GM12878 (cell line): ENCODE results near the gene RALGAPA1. TPM values are rescaled to one million over a fixed set of nuclear protein-coding genes. Genes with fewer than 3 reads are reported as not detected.

Source experiments
- ATAC-seq: fragments of 200-7000 bp; cut with Tn5 transposase; 3 replicates; pipeline ENCODE4 v1.9.1; 2020; ENCODE audit warnings: mild to moderate bottlenecking, moderate library complexity
- BruUV-seq: library from RNA; stranded (reverse); fragments of 400-500 nt; replicated peaks from 2 replicates; lab custom pipeline; 2021; lab: Mats Ljungman, UMichigan
- CTCF ChIA-PET: fragments of 300-600 bp; sonication (Branson Sonifier 250); formaldehyde crosslinking; extraction: SDS; loops from one replicate; lab custom pipeline; 2021; ENCODE audit warnings: inconsistent platforms; lab: Yijun Ruan, JAX
- POLR2A ChIA-PET: fragments of 350-600 bp; formaldehyde crosslinking; extraction: SDS; loops from one replicate; lab custom pipeline; 2021; ENCODE audit warnings: inconsistent platforms; lab: Charles Lee
- RAD21 ChIA-PET: fragments of 300-600 bp; sonication (Branson Sonifier 250); formaldehyde crosslinking; loops from one replicate; lab custom pipeline; 2023; ENCODE audit warnings: antibody characterized with exemption; ENCODE audit not compliant: unreplicated experiment; lab: Charles Lee
- SMC1A ChIA-PET: fragments of 300-600 bp; sonication (Branson Sonifier 250); formaldehyde crosslinking; loops from one replicate; lab custom pipeline; 2023; ENCODE audit not compliant: unreplicated experiment, uncharacterized antibody; lab: Charles Lee
- DNase-seq: peaks from one replicate; pipeline ENCODE4 v3.0.0-alpha.2; 2011; ENCODE audit warnings: low read depth, low spot score
- FAIRE-seq: peaks from 3 replicates; lab custom pipeline; 2011; peaks lifted over from hg19 to GRCh38; lab: Jason Lieb, UNC
- H2AFZ ChIP-seq: 2 replicates; pipeline ENCODE4 v1.6.0; 2011; ENCODE audit warnings: low read depth, low read length, control low read depth; ENCODE audit not compliant: control insufficient read depth
- H3K27ac ChIP-seq: 2 replicates; pipeline ENCODE4 v1.5.1; 2011; ENCODE audit warnings: control low read depth; ENCODE audit not compliant: control insufficient read depth, insufficient read depth
- H3K27me3 ChIP-seq, 2 experiments: replicated peaks in 1 of 2; 2 replicates each; pipeline versions ENCODE4 v1.6.0 to v1.6.1; 2011; ENCODE audit warnings: low read length in 1 of 2; ENCODE audit not compliant: control insufficient read depth in 2 of 2, insufficient read depth in 2 of 2
- H3K36me3 ChIP-seq, 2 experiments: 2 replicates each; pipeline ENCODE4 v1.5.1; 2011; ENCODE audit warnings: low read length in 1 of 2; ENCODE audit not compliant: control insufficient read depth in 2 of 2, insufficient read depth in 2 of 2
- H3K4me1 ChIP-seq: 2 replicates; pipeline ENCODE4 v1.6.1; 2011; ENCODE audit warnings: mild to moderate bottlenecking, low read length, moderate library complexity, mixed read lengths; ENCODE audit not compliant: control insufficient read depth, insufficient read depth
- H3K4me2 ChIP-seq: 2 replicates; pipeline ENCODE4 v1.6.0; 2011; ENCODE audit warnings: control low read depth; ENCODE audit not compliant: control insufficient read depth, insufficient read depth
- H3K4me3 ChIP-seq: fragments of 200-600 bp; sonication (generic); 2 replicates; pipeline ENCODE4 v1.5.1; 2016
- H3K79me2 ChIP-seq: 2 replicates; pipeline ENCODE4 v1.6.0; 2011; ENCODE audit warnings: low read length; ENCODE audit not compliant: control insufficient read depth, insufficient read depth
- H3K9ac ChIP-seq: 2 replicates; pipeline ENCODE4 v1.8.0; 2011; ENCODE audit warnings: low read length, control low read depth, mixed read lengths; ENCODE audit not compliant: control insufficient read depth, insufficient read depth
- H3K9me3 ChIP-seq: replicated peaks from 3 replicates; pipeline ENCODE4 v1.5.1; 2011; ENCODE audit warnings: mild to moderate bottlenecking, low read length; ENCODE audit not compliant: control insufficient read depth, insufficient read depth
- H4K20me1 ChIP-seq: 2 replicates; pipeline ENCODE4 v1.6.0; 2011; ENCODE audit not compliant: control insufficient read depth, insufficient read depth
- CHD2 ChIP-seq: IDR thresholded peaks from 2 replicates; pipeline ENCODE4 v1.6.1; 2011; ENCODE audit warnings: low read depth, low read length, improper control_type of control experiment, borderline replicate concordance
- EGR1 ChIP-seq, 2 experiments: IDR thresholded peaks; 1 replicate in 1 of 2; 2 replicates in 1 of 2; pipeline ENCODE4 v1.6.1; 2011 to 2012; ENCODE audit warnings: low read depth in 2 of 2, low read length in 2 of 2, borderline replicate concordance in 1 of 2, mild to moderate bottlenecking in 1 of 2, moderate library complexity in 1 of 2
- FOXK2 ChIP-seq: fragments of 450-650 bp; IDR thresholded peaks from 2 replicates; pipeline ENCODE4 v1.6.1; 2017; ENCODE audit warnings: mild to moderate bottlenecking, moderate library complexity
- HCFC1 ChIP-seq: fragments of 150-350 bp; IDR thresholded peaks from 2 replicates; pipeline ENCODE4 v1.6.1; 2014; ENCODE audit warnings: low read length
- KLF5 ChIP-seq: fragments of 450-650 bp; IDR thresholded peaks from 2 replicates; pipeline ENCODE4 v1.6.1; 2014; ENCODE audit warnings: mild to moderate bottlenecking; ENCODE audit not compliant: partially characterized antibody
- LARP7 ChIP-seq: fragments of 450-650 bp; IDR thresholded peaks from 2 replicates; pipeline ENCODE4 v1.6.1; 2017; ENCODE audit warnings: mild to moderate bottlenecking
- MYB ChIP-seq: fragments of 150-350 bp; IDR thresholded peaks from 2 replicates; pipeline ENCODE4 v1.6.1; 2014; ENCODE audit warnings: mild to moderate bottlenecking, low read depth, low read length, borderline replicate concordance
- POLR2A ChIP-seq: IDR thresholded peaks from 2 replicates; pipeline ENCODE4 v1.6.1; 2011; ENCODE audit warnings: low read depth, mild to moderate bottlenecking, low read length
- RAD51 ChIP-seq: fragments of 450-650 bp; IDR thresholded peaks from 2 replicates; pipeline ENCODE4 v1.6.1; 2016; ENCODE audit warnings: moderate library complexity, mild to moderate bottlenecking, inconsistent platforms
- SIX5 ChIP-seq: IDR thresholded peaks from 2 replicates; pipeline ENCODE4 v1.6.1; 2011; ENCODE audit warnings: mild to moderate bottlenecking, low read depth, low read length, moderate library complexity; ENCODE audit not compliant: severe bottlenecking
- SUZ12 ChIP-seq: fragments of 200-600 bp; sonication (generic); IDR thresholded peaks from one replicate; pipeline ENCODE4 v1.6.1; 2018; ENCODE audit warnings: antibody characterized with exemption, mild to moderate bottlenecking; ENCODE audit not compliant: unreplicated experiment
- WGBS: methylation state at CpG from one replicate; pipeline ENCODE4 v1.1.6; 2016; ENCODE audit warnings: low lambda C conversion rate; ENCODE audit not compliant: insufficient replicate concordance, insufficient coverage; ENCODE audit errors: missing lambda C conversion rate; 5-methylcytosine and 5-hydroxymethylcytosine counted together
- in situ Hi-C: fragments of 300-500 bp; cut with MboI; formaldehyde crosslinking; loops from 9 replicates; pipeline ENCODE4 v1.14.3; 2018; ENCODE audit warnings: mixed read lengths
- intact Hi-C: fragments of 100-400 bp; cut with micrococcal nuclease; formaldehyde crosslinking; loops from one replicate; pipeline ENCODE4 v1.14.2; 2022; ENCODE audit not compliant: unreplicated experiment
- polyA plus RNA-seq, 11 experiments: library from polyadenylated mRNA; depleted of rRNA in 4 of 11; unstranded in 6 of 11; stranded (reverse) in 5 of 11; fragments of >200 nt; fragmentation: Nextera tagmentation in 4 of 11; fragmentation: Illumina TruSeq in 1 of 11; extraction: Ambion mirVana in 4 of 11; extraction: Trizol in 1 of 11; gene quantifications; 1 replicate in 1 of 11; 2 replicates in 10 of 11; pipeline versions ENCODE4 v1.2.1 to v1.2.3, GENCODE V29; 2011 to 2016; ENCODE audit warnings: inconsistent platforms in 2 of 11, missing spikeins in 2 of 11, low read depth in 1 of 11
- total RNA-seq, 4 experiments: library from RNA; depleted of rRNA in 3 of 4; stranded (reverse); fragments of >200 nt in 3 of 4; fragmentation: Illumina TruSeq in 1 of 4; extraction: Trizol in 1 of 4; gene quantifications; 2 replicates each; pipeline versions ENCODE4 v1.2.1 to v1.2.3, GENCODE V29; 2013 to 2021
- TF ChIP-seq, protein P1 (sequence below): fragments of 450-650 bp; IDR thresholded peaks from 2 replicates; pipeline ENCODE4 v1.6.1; 2017; ENCODE audit warnings: mild to moderate bottlenecking
- TF ChIP-seq, protein P2 (sequence below): IDR thresholded peaks from 2 replicates; pipeline ENCODE4 v1.6.1; 2012; ENCODE audit warnings: improper control_type of control experiment, low read depth, low read length; ENCODE audit not compliant: insufficient replicate concordance
- TF ChIP-seq, protein P3 (sequence below): IDR thresholded peaks from 2 replicates; pipeline ENCODE4 v1.6.1; 2011; ENCODE audit warnings: mild to moderate bottlenecking, low read depth, low read length, moderate library complexity; ENCODE audit not compliant: insufficient replicate concordance

Gene RALGAPA1
- total and polyA plus RNA-seq, 10 of the 15 experiments (the other 5 are each of a cell fraction or from before 2014, with no cell fraction given) = 5.6 to 26.7 (median 14.7) TPM

DNA sequence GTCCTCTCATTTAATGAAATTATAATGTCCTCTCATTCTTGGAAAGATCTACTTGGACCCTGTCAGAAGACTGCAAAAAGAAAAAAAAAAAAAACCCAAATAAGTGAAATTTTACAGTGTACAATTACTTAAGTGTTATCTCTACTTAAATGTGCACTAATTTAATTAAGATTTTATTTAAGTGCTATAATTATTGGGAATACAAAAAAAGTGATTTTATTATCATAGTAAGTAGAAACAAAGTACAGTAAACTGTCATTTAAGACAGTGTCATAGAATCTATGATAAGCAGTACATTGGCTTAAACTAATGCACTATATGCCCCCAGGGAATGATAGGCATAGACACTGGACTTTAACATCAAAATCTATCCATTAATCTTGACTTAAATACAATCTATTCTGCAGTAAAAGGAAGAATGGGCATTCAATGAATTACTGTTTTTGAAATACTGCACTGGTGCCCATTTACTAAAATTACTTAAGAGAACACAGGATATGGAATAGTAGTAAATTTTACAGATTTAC lies 251.8 kb downstream of the RALGAPA1 start (continued):
- TF ChIP-seq FOXK2 (no peak), LARP7 (no peak), RAD51 (no peak), HCFC1 (no peak), POLR2A (no peak)

DNA sequence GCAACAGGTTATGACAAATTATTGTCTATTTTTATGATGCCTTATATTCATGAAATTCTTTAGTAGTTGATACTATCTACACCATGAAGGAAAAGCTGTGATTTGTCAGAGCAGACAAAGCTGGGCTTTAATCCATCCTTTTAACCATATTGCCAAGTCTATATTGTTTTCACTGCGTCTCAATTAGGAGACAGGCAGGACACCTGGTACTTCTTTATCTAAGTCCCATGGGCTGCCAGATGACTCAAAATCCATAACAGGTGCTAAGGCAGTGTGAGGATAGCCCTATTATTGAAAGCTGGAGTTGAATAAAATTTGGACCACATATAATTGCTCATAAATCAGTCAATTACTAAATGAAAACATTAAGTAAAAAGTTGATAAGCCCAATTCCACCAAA lies 252.5 kb downstream of the RALGAPA1 start:
- no peaks in the 10 kb centered on the region for H3K27me3 ChIP-seq
- ATAC-seq (no peak), DNase-seq (no peak), FAIRE-seq (no peak)
- no peak overlapping the region for H2AFZ ChIP-seq
- no peak overlapping the region for H3K4me2 ChIP-seq
- no peak overlapping the region for H3K27ac ChIP-seq
- no peaks in the 10 kb centered on the region for H3K9me3 ChIP-seq
- no peaks in the 10 kb centered on the region for H3K36me3 ChIP-seq
- H3K4me3 ChIP-seq = no peak overlapping the region
- POLR2A ChIA-PET = interaction anchor here (0.5 kb wide), 1 partner anchor 22 kb away, joined by 4 read pairs; no protein-coding TSS in a partner anchor
- in situ Hi-C loops = no loop called here
- SMC1A ChIA-PET = no interaction called here
- WGBS = 63% methylated on average over 1 of the region's 1 CpG
- no TSS peak for BruUV-seq
- no peaks in the 10 kb centered on the region for H3K79me2 ChIP-seq
- intact Hi-C loops = no loop called here
- H3K9ac ChIP-seq = no peak overlapping the region
- RAD21 ChIA-PET = no interaction called here
- H3K4me1 ChIP-seq = no peaks in the 10 kb centered on the region
- no peaks in the 10 kb centered on the region for H4K20me1 ChIP-seq
- CTCF ChIA-PET = no interaction called here
- TF ChIP-seq, protein P1, sequence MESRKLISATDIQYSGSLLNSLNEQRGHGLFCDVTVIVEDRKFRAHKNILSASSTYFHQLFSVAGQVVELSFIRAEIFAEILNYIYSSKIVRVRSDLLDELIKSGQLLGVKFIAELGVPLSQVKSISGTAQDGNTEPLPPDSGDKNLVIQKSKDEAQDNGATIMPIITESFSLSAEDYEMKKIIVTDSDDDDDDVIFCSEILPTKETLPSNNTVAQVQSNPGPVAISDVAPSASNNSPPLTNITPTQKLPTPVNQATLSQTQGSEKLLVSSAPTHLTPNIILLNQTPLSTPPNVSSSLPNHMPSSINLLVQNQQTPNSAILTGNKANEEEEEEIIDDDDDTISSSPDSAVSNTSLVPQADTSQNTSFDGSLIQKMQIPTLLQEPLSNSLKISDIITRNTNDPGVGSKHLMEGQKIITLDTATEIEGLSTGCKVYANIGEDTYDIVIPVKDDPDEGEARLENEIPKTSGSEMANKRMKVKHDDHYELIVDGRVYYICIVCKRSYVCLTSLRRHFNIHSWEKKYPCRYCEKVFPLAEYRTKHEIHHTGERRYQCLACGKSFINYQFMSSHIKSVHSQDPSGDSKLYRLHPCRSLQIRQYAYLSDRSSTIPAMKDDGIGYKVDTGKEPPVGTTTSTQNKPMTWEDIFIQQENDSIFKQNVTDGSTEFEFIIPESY = no peak
- TF ChIP-seq KLF5 = no peak
- TF ChIP-seq EGR1 (IDR thresholded peaks at IDR 0.05; ENCODE audit: borderline replicate concordance in 1 of 2, low read depth in 2 of 2, low read length in 2 of 2) = no peak
- TF ChIP-seq SUZ12 = no peak
- no peak for TF ChIP-seq CHD2
- TF ChIP-seq, protein P2, sequence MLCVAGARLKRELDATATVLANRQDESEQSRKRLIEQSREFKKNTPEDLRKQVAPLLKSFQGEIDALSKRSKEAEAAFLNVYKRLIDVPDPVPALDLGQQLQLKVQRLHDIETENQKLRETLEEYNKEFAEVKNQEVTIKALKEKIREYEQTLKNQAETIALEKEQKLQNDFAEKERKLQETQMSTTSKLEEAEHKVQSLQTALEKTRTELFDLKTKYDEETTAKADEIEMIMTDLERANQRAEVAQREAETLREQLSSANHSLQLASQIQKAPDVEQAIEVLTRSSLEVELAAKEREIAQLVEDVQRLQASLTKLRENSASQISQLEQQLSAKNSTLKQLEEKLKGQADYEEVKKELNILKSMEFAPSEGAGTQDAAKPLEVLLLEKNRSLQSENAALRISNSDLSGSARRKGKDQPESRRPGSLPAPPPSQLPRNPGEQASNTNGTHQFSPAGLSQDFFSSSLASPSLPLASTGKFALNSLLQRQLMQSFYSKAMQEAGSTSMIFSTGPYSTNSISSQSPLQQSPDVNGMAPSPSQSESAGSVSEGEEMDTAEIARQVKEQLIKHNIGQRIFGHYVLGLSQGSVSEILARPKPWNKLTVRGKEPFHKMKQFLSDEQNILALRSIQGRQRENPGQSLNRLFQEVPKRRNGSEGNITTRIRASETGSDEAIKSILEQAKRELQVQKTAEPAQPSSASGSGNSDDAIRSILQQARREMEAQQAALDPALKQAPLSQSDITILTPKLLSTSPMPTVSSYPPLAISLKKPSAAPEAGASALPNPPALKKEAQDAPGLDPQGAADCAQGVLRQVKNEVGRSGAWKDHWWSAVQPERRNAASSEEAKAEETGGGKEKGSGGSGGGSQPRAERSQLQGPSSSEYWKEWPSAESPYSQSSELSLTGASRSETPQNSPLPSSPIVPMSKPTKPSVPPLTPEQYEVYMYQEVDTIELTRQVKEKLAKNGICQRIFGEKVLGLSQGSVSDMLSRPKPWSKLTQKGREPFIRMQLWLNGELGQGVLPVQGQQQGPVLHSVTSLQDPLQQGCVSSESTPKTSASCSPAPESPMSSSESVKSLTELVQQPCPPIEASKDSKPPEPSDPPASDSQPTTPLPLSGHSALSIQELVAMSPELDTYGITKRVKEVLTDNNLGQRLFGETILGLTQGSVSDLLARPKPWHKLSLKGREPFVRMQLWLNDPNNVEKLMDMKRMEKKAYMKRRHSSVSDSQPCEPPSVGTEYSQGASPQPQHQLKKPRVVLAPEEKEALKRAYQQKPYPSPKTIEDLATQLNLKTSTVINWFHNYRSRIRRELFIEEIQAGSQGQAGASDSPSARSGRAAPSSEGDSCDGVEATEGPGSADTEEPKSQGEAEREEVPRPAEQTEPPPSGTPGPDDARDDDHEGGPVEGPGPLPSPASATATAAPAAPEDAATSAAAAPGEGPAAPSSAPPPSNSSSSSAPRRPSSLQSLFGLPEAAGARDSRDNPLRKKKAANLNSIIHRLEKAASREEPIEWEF = no peak
- TF ChIP-seq, protein P3, sequence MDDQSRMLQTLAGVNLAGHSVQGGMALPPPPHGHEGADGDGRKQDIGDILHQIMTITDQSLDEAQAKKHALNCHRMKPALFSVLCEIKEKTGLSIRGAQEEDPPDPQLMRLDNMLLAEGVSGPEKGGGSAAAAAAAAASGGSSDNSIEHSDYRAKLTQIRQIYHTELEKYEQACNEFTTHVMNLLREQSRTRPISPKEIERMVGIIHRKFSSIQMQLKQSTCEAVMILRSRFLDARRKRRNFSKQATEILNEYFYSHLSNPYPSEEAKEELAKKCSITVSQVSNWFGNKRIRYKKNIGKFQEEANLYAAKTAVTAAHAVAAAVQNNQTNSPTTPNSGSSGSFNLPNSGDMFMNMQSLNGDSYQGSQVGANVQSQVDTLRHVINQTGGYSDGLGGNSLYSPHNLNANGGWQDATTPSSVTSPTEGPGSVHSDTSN = no peak
- TF ChIP-seq SIX5 = no peak
- TF ChIP-seq MYB = no peak
